Mesendoderm (in vitro differentiated cells): ENCODE results near the gene SYK.
"Not testable (repeated sequence)": the region's sequence is repeated elsewhere in the genome, so short reads cannot be mapped to it uniquely, and the experiment has no call there.

Experiments
- DNase-seq: peaks from one replicate; pipeline ENCODE4 v3.0.0; 2013
- H2AK5ac ChIP-seq: 2 replicates; pipeline ENCODE4 v1.6.1; 2013; ENCODE audit warnings: low read length, inconsistent platforms
- H2BK120ac ChIP-seq: 2 replicates; pipeline ENCODE4 v1.6.1; 2013; ENCODE audit warnings: low read depth, mild to moderate bottlenecking, low read length, moderate library complexity, mixed read lengths
- H2BK15ac ChIP-seq: replicated peaks from 2 replicates; pipeline ENCODE4 v1.6.1; 2013; ENCODE audit warnings: low read depth, mild to moderate bottlenecking, moderate library complexity
- H2BK5ac ChIP-seq: 2 replicates; pipeline ENCODE4 v1.6.1; 2013; ENCODE audit warnings: low read length, inconsistent platforms
- H3K18ac ChIP-seq: 2 replicates; pipeline ENCODE4 v1.6.1; 2013; ENCODE audit warnings: mild to moderate bottlenecking, low read length, mixed read lengths
- H3K23ac ChIP-seq: one replicate; pipeline ENCODE4 v1.6.1; 2013; ENCODE audit warnings: low read length
- H3K27ac ChIP-seq: 2 replicates; pipeline ENCODE4 v1.5.1; 2013; ENCODE audit warnings: low read depth, mild to moderate bottlenecking, inconsistent platforms, low read length, moderate library complexity
- H3K27me3 ChIP-seq: 2 replicates; pipeline ENCODE4 v1.6.1; 2013; ENCODE audit warnings: low read length, control low read depth, mild to moderate bottlenecking, inconsistent platforms; ENCODE audit not compliant: insufficient read depth, poor library complexity
- H3K36me3 ChIP-seq: 2 replicates; pipeline ENCODE4 v1.6.1; 2013; ENCODE audit warnings: low read length, inconsistent platforms; ENCODE audit not compliant: control insufficient read depth, insufficient read depth
- H3K4ac ChIP-seq: one replicate; pipeline ENCODE4 v1.6.1; 2013; ENCODE audit warnings: low read depth, mild to moderate bottlenecking, low read length, moderate library complexity
- H3K4me1 ChIP-seq: 2 replicates; pipeline ENCODE4 v1.6.1; 2013; ENCODE audit warnings: low read depth, low read length, inconsistent platforms; ENCODE audit not compliant: control insufficient read depth
- H3K4me2 ChIP-seq: 2 replicates; pipeline ENCODE4 v1.6.1; 2013; ENCODE audit warnings: low read length
- H3K4me3 ChIP-seq: 2 replicates; pipeline ENCODE4 v1.5.1; 2013; ENCODE audit warnings: mild to moderate bottlenecking, low read length
- H3K56ac ChIP-seq: one replicate; pipeline ENCODE4 v1.6.1; 2013; ENCODE audit warnings: low read length
- H3K79me1 ChIP-seq: 2 replicates; pipeline ENCODE4 v1.6.1; 2013; ENCODE audit warnings: low read length, inconsistent platforms
- H3K79me2 ChIP-seq: 2 replicates; pipeline ENCODE4 v1.6.1; 2013; ENCODE audit warnings: mild to moderate bottlenecking, low read length; ENCODE audit not compliant: control insufficient read depth, insufficient read depth
- H3K9ac ChIP-seq: 2 replicates; pipeline ENCODE4 v1.6.1; 2013; ENCODE audit warnings: low read length, inconsistent platforms
- H4K5ac ChIP-seq: one replicate; pipeline ENCODE4 v1.6.1; 2013; ENCODE audit warnings: low read length
- H4K8ac ChIP-seq: one replicate; pipeline ENCODE4 v1.6.1; 2013; ENCODE audit warnings: low read depth, mild to moderate bottlenecking, control low read depth, low read length, moderate library complexity
- WGBS: extraction: QIAGEN DNeasy Blood & Tissue Kit; methylation state at CpG from one replicate; pipeline ENCODE4 v1.1.7; 2013; ENCODE audit warnings: low lambda C conversion rate, missing lambda C conversion rate; ENCODE audit not compliant: insufficient coverage; ENCODE audit errors: extremely low coverage; 5-methylcytosine and 5-hydroxymethylcytosine counted together

The SYK gene

DNA sequence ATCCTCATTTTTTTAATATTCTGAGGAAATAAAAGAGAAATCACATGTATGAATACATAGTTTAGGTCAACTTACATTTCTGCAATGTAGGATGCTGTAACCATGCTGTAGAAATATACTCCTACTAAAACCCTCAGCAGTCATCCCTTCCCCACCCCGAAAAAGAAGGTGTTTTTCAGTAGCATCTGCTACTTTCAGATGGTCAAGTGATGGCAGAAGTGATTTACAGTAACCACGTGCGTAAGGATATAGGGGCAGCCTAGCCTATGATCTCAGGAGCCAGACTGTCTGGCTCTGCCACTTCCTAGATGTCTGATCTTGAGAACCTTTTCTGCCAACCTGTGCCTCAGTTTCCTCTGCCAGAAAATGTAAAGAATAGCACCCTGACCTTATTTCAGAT is 26.0 kb upstream of the SYK start:
- H3K4me1 ChIP-seq: no peaks in the 10 kb centered on the region
- no peak overlapping the region for H3K56ac ChIP-seq
- H3K79me2 ChIP-seq: no peaks in the 10 kb centered on the region
- H2BK5ac ChIP-seq: no peak overlapping the region
- H3K4me2 ChIP-seq: no peak overlapping the region
- no peaks in the 10 kb centered on the region for H3K27me3 ChIP-seq
- no peak overlapping the region for H2AK5ac ChIP-seq
- no peak overlapping the region for H2BK120ac ChIP-seq
- H3K79me1 ChIP-seq: no peaks in the 10 kb centered on the region
- H3K9ac ChIP-seq: no peak overlapping the region
- H4K5ac ChIP-seq: no peak overlapping the region
- no peak overlapping the region for H3K18ac ChIP-seq
- no peak overlapping the region for H2BK15ac ChIP-seq
- WGBS: no CpG with 5 or more reads among the region's 3 CpGs
- H3K4me3 ChIP-seq: no peak overlapping the region
- H3K4ac ChIP-seq: no peak overlapping the region
- no peak overlapping the region for H3K23ac ChIP-seq
- no peak for DNase-seq
- no peak overlapping the region for H4K8ac ChIP-seq
- H3K36me3 ChIP-seq: no peaks in the 10 kb centered on the region
- H3K27ac ChIP-seq: no peak overlapping the region

DNA sequence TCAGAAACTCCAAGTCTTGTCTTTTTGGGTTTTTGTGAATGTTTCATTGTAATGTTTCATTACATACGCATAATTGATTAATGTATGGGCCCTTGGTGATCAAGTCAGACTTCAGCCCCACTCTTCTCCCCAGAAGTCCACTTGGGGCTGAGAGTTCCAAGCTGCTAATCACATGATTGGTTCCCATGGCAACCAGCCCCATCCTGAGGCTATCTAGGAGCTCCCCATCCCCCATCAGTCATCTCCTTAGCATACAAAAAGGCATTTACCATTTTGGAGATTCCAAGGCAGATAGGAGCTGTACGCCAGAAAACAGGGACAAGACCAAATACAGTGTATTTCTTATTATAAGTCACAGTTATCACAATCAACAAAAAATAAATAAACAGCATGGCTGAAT is 22.9 kb upstream of the SYK start:
- no peak overlapping the region for H2BK120ac ChIP-seq
- no peaks in the 10 kb centered on the region for H3K4me1 ChIP-seq
- no peak overlapping the region for H3K9ac ChIP-seq
- H3K4ac ChIP-seq: no peak overlapping the region
- no peak overlapping the region for H4K5ac ChIP-seq
- no peak overlapping the region for H2BK5ac ChIP-seq
- H3K27ac ChIP-seq: no peak overlapping the region
- no peak overlapping the region for H3K4me2 ChIP-seq
- no peak overlapping the region for H3K4me3 ChIP-seq
- H3K79me2 ChIP-seq: no peaks in the 10 kb centered on the region
- H4K8ac ChIP-seq: no peak overlapping the region
- H3K18ac ChIP-seq: no peak overlapping the region
- H3K23ac ChIP-seq: no peak overlapping the region
- no peaks in the 10 kb centered on the region for H3K27me3 ChIP-seq
- H3K56ac ChIP-seq: no peak overlapping the region
- H2AK5ac ChIP-seq: no peak overlapping the region
- no peaks in the 10 kb centered on the region for H3K79me1 ChIP-seq
- H2BK15ac ChIP-seq: no peak overlapping the region
- WGBS: no CpG with 5 or more reads among the region's 2 CpGs
- peak; percentile 79 for DNase-seq
- no peaks in the 10 kb centered on the region for H3K36me3 ChIP-seq

DNA sequence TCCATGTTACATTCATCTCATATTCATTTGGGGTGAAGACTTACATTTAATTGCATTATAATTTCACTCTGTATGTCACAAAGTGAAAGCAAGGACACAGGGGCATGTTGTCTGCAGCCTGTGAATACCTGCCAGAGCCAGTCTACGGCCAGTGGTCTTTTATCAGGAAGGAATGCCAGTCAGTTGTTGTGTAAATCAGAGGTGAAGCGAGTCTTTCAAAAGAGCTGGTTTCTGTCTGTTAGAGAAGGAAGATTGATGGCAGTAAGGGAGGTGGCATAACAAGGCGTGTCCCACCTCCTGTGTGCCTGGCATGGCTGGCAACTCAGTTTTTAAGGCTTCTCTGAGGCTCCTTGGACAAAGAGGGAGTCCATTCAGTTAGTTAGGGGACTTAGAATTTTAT is 18.1 kb upstream of the SYK start:
- Histone ChIP-seq H4K5ac (no peak overlapping the region), H4K8ac (no peak overlapping the region), H3K79me2 (no peaks in the 10 kb centered on the region), H3K4me2 (no peak overlapping the region), H2BK120ac (no peak overlapping the region), H3K27ac (no peak overlapping the region), H2AK5ac (no peak overlapping the region), H3K36me3 (no peaks in the 10 kb centered on the region), H2BK5ac (no peak overlapping the region), H2BK15ac (no peak overlapping the region), H3K79me1 (no peaks in the 10 kb centered on the region), H3K4ac (no peak overlapping the region), H3K4me1 (no peaks in the 10 kb centered on the region), H3K23ac (no peak overlapping the region), H3K9ac (no peak overlapping the region), H3K18ac (no peak overlapping the region), H3K56ac (no peak overlapping the region), H3K4me3 (no peak overlapping the region), H3K27me3 (no peaks in the 10 kb centered on the region)
- peak; percentile 28 for DNase-seq
- WGBS: no CpG with 5 or more reads among the region's 3 CpGs

DNA sequence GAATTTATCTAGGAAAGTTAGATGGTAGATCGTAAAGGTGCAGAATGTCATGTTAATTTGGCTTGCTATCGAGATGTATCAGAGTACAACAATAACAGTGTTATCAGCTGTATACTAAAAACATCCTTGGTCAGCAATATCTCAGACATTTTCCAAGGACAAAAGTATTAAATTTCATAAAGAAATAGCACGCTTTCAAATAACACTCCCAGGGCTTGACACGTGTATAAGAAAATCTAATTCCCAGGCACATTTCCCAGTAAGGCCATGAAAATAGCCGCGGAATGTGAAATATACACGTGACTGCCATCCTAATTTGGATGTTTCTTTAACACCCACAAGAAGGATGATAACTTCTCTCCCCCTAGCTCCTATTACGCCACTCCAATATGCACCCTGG is 17.7 kb upstream of the SYK start:
- Histone ChIP-seq H2BK120ac (no peak overlapping the region), H3K36me3 (no peaks in the 10 kb centered on the region), H3K9ac (no peak overlapping the region), H3K4me3 (no peak overlapping the region), H3K18ac (no peak overlapping the region), H3K56ac (no peak overlapping the region), H3K79me1 (no peaks in the 10 kb centered on the region), H4K5ac (no peak overlapping the region), H2BK5ac (no peak overlapping the region), H3K27me3 (no peaks in the 10 kb centered on the region), H3K23ac (no peak overlapping the region), H3K79me2 (no peaks in the 10 kb centered on the region), H3K4me2 (no peak overlapping the region), H3K4me1 (no peaks in the 10 kb centered on the region), H3K4ac (no peak overlapping the region), H2AK5ac (no peak overlapping the region), H2BK15ac (no peak overlapping the region), H3K27ac (no peak overlapping the region), H4K8ac (no peak overlapping the region)
- DNase-seq: no peak
- WGBS: no CpG with 5 or more reads among the region's 8 CpGs

DNA sequence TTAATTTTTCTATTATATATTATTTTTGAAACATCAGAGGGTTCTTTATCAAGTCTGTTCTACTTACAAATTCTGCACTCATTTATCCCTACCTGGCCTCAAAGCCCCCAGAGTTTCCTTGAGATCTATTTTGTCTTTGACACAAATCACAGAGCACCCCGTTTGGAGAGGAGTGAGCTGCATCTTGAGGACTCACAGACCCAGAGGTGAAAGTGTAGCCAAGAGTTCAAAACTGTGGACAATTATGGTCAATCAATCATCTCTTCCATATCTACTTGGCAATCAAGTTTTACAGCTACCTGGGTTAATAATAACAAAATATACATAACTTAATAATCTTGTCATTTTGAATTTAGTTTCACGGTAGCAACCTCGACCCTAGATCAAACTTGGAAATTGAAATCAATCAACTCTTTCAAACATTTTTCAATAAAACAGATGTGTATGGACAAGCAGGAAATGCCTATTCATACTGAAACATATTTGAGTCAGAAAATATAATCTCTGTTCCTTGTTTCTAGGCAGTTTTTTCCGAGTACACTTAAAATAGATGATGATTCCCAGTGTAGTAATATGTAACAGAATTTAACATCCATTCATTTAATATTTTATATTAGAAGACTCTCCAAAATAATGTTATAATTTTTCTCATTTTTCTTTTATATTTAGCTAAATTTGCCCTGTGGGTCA is 13.7 kb upstream of the SYK start:
- Histone ChIP-seq H3K27ac (no peak overlapping the region), H3K18ac (no peak overlapping the region), H4K5ac (no peak overlapping the region), H3K36me3 (no peaks in the 10 kb centered on the region), H2BK5ac (no peak overlapping the region), H3K4me2 (no peak overlapping the region), H3K23ac (no peak overlapping the region), H2BK15ac (no peak overlapping the region), H3K4me1 (no peaks in the 10 kb centered on the region), H2BK120ac (no peak overlapping the region), H3K79me2 (no peaks in the 10 kb centered on the region), H3K4ac (no peak overlapping the region), H2AK5ac (no peak overlapping the region), H3K27me3 (no peaks in the 10 kb centered on the region), H3K4me3 (no peak overlapping the region), H4K8ac (no peak overlapping the region), H3K9ac (no peak overlapping the region), H3K56ac (no peak overlapping the region), H3K79me1 (no peaks in the 10 kb centered on the region)
- no peak for DNase-seq
- no CpG with 5 or more reads among the region's 4 CpGs for WGBS

DNA sequence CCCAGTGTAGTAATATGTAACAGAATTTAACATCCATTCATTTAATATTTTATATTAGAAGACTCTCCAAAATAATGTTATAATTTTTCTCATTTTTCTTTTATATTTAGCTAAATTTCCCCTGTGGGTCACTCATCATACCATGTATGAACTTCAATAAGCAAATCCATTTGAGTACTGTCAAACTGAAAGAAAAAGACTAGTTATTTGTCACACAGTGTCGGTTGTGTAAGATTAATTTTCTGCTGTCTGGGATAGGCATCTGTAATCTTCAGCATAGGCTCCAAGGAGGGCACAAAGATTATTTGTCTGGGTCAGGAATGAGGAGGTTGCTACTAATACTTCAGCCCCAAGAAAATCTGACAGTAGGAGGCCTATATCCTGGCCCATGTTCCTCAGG is 13.1 kb upstream of the SYK start:
- H3K18ac ChIP-seq, H3K4me1 ChIP-seq, H3K56ac ChIP-seq, H2AK5ac ChIP-seq, H3K79me2 ChIP-seq, H2BK5ac ChIP-seq, H3K4me2 ChIP-seq, H3K9ac ChIP-seq, H3K4me3 ChIP-seq, H3K27me3 ChIP-seq, H4K5ac ChIP-seq, H2BK15ac ChIP-seq, H3K23ac ChIP-seq, H2BK120ac ChIP-seq, H3K36me3 ChIP-seq, H4K8ac ChIP-seq, H3K4ac ChIP-seq, H3K27ac ChIP-seq, H3K79me1 ChIP-seq, DNase-seq: not testable (repeated sequence)
- WGBS: no CpG with 5 or more reads among the region's 1 CpG
